HG03439 (cell line): ENCODE results near the gene KCNC4.

Experiments
- ATAC-seq: cut with Tn5 transposase; IDR thresholded peaks from one replicate; pipeline ENCODE4 v1.9.1; 2021; ENCODE audit warnings: mild to moderate bottlenecking, moderate library complexity; ENCODE audit not compliant: unreplicated experiment

The KCNC4 gene

DNA sequence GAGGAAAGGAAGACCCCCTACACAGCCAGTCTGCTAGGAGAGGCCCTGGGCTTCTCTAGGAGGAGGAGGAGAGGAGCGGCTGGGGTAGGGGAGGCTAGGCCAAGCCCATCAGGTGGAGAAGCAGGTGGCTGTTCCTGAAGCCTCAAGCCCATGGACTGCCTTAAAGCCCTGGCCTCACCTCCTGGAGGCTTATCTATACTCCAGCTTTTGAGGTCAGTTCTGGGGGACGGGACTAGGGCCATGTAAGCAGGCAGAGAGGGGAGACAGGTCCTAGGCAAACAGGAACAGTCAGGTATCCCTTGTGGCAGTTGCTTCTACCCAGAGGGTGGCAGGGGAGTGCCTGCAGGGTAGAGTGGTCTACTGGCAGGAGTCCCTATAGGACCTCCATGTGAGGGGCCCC is 40.6 kb downstream of the KCNC4 start:
- ATAC-seq = no peak

- no peak for ATAC-seq
Measured at GRCh38 chr1:110253213-110253612, 43.1 kb downstream of the KCNC4 start.

GRCh38 chr1:110254604-110255391 is 44.7 kb downstream of the KCNC4 start:
- no peak for ATAC-seq

- ATAC-seq = no peak
Measured at GRCh38 chr1:110255392-110255787, 45.3 kb downstream of the KCNC4 start.

DNA sequence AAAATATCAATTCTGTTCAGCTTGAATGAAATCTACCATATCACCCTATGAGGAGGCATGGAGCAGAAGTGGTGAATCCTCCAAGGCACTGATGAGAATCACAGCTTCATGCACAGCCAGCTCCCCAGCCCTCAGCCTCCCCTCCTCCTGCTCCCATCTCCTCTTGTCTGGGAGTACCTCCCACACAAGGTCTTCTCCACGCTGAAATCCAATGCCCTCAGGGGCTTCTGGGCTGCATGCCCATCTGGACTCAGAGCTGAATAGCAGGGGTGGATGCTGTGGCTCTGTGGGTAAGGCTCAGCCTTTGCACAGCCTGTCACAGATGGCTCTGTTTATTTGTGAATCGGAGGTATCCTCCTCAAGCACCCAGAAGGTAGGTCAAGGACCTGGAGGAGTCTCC is 48.6 kb downstream of the KCNC4 start:
- ATAC-seq = no peak

DNA sequence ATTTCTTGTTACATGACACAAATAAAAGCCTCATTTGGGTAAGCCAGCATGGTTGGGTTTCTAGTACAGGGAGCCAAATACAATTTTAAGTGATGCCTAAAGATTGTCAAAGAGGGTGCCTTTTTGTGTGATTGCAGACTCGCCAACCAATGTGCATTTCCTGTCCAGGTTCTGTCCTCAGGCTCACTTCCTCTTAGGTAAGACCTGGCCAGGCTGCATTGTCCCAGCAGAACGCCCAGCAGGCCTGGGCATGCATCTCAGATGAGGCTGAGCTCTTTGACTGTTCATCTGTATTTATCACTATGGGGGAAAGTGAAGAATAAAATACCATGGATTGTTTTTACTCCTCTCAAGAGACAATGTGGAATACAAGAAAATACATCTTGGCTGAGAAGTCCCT is 49.7 kb downstream of the KCNC4 start:
- ATAC-seq = no peak
